ENCODE data around the gene SLC19A1.

GRCh38 chr21:45478816-45479669, 63.2 kb downstream of the SLC19A1 start:
- no peak for TF ChIP-seq CTCF (IDR thresholded peaks at IDR 0.05)
- TF ChIP-seq POLR2AphosphoS5 (IDR thresholded peaks at IDR 0.05), result no peak
- no peak for TF ChIP-seq POLR2A (IDR thresholded peaks at IDR 0.05; ENCODE audit: low read depth)
